HepG2 (cell line): ENCODE data around the gene S100A10. TPM values are rescaled to one million over a fixed set of nuclear protein-coding genes. Genes with fewer than 3 reads are reported as not detected.

Source experiments
- ATAC-seq: fragments of 200-7000 bp; cut with Tn5 transposase; 3 replicates; pipeline ENCODE4 v1.9.1; 2020; ENCODE audit warnings: mild to moderate bottlenecking, moderate library complexity
- BruUV-seq: library from RNA; stranded (reverse); fragments of 400-500 nt; replicated peaks from 2 replicates; lab custom pipeline; 2021; lab: Mats Ljungman, UMichigan
- CTCF ChIA-PET: fragments of 300-600 bp; formaldehyde crosslinking; extraction: SDS; loops from one replicate; lab custom pipeline; 2021; ENCODE audit warnings: low total read pairs, inconsistent platforms, low intra/inter-chr PET ratio; lab: Yijun Ruan, JAX
- POLR2A ChIA-PET: fragments of 350-600 bp; sonication (Branson Sonifier 250); formaldehyde crosslinking; loops from one replicate; lab custom pipeline; 2020; ENCODE audit warnings: antibody characterized with exemption, inconsistent platforms; lab: Yijun Ruan, JAX
- DNase-seq: peaks from one replicate; pipeline ENCODE4 v3.0.0-alpha.2; 2015; ENCODE audit warnings: low spot score
- FAIRE-seq: peaks from 3 replicates; lab custom pipeline; 2011; peaks lifted over from hg19 to GRCh38; lab: Jason Lieb, UNC
- H2AFZ ChIP-seq: one replicate; pipeline ENCODE4 v1.6.1; 2011; ENCODE audit warnings: low read length, inconsistent platforms
- H3K27ac ChIP-seq: fragments of 300-600 bp; 3 replicates; pipeline ENCODE4 v1.8.0; 2011; ENCODE audit warnings: mixed run types, mild to moderate bottlenecking, mixed read lengths, low read length, inconsistent platforms; ENCODE audit not compliant: insufficient read depth; ENCODE audit errors: extremely low read length
- H3K27me3 ChIP-seq, 2 experiments: fragments of 200-600 bp in 1 of 2; 2 replicates in 1 of 2; 3 replicates in 1 of 2; pipeline versions ENCODE4 v1.6.0 to v1.8.0; 2011; ENCODE audit warnings: low read length in 2 of 2, mild to moderate bottlenecking in 2 of 2, moderate library complexity in 2 of 2, inconsistent platforms in 1 of 2; ENCODE audit not compliant: insufficient read depth in 2 of 2, control insufficient read depth in 1 of 2
- H3K36me3 ChIP-seq, 2 experiments: fragments of 200-600 bp in 1 of 2; replicated peaks in 1 of 2; 2 replicates in 1 of 2; 3 replicates in 1 of 2; pipeline versions ENCODE4 v1.5.1 to v1.8.0; 2011; ENCODE audit warnings: low read length in 2 of 2, inconsistent platforms in 1 of 2; ENCODE audit not compliant: insufficient read depth in 2 of 2, control insufficient read depth in 1 of 2
- H3K4me1 ChIP-seq: 2 replicates; pipeline ENCODE4 v1.5.1; 2012; ENCODE audit warnings: low read length, inconsistent platforms; ENCODE audit not compliant: insufficient read depth
- H3K4me2 ChIP-seq: 2 replicates; pipeline ENCODE4 v1.6.0; 2011; ENCODE audit warnings: low read depth, low read length, inconsistent platforms
- H3K4me3 ChIP-seq, 3 experiments: fragments of 200-600 bp in 1 of 3; sonication (generic), shearing (Covaris generic) in 1 of 3; replicated peaks in 1 of 3; 2 replicates each; pipeline ENCODE4 v1.5.1; 2011 to 2016; ENCODE audit warnings: low read length in 3 of 3, inconsistent platforms in 2 of 3, low read depth in 2 of 3, mild to moderate bottlenecking in 2 of 3, control low read depth in 1 of 3, mixed read lengths in 1 of 3; ENCODE audit not compliant: insufficient read depth in 1 of 3
- H3K79me2 ChIP-seq: one replicate; pipeline ENCODE4 v1.6.1; 2011; ENCODE audit warnings: low read length, inconsistent platforms; ENCODE audit not compliant: insufficient read depth
- H3K9ac ChIP-seq: 2 replicates; pipeline ENCODE4 v1.6.0; 2011; ENCODE audit warnings: mild to moderate bottlenecking, low read depth, low read length, inconsistent platforms; ENCODE audit not compliant: insufficient read depth
- H3K9me3 ChIP-seq: 2 replicates; pipeline ENCODE4 v1.5.1; 2012; ENCODE audit warnings: mild to moderate bottlenecking, low read length
- H4K20me1 ChIP-seq: 2 replicates; pipeline ENCODE4 v1.6.0; 2011; ENCODE audit warnings: inconsistent platforms, mild to moderate bottlenecking, low read length, moderate library complexity; ENCODE audit not compliant: insufficient read depth
- JUNB ChIP-seq: sonication (generic); formaldehyde crosslinking; IDR thresholded peaks from 2 replicates; pipeline ENCODE4 v1.8.0; 2022; ENCODE audit warnings: missing genetic modification reagents, mild to moderate bottlenecking, borderline replicate concordance
- RFX1 ChIP-seq: fragments of 450-650 bp; IDR thresholded peaks from 2 replicates; pipeline ENCODE4 v1.6.1; 2017
- ZNF770 ChIP-seq: sonication (generic); formaldehyde crosslinking; IDR thresholded peaks from 2 replicates; pipeline ENCODE4 v1.5.0; 2020; ENCODE audit warnings: mild to moderate bottlenecking, missing genetic modification reagents
- WGBS: methylation state at CpG from one replicate; pipeline ENCODE4 v1.1.6; 2017; ENCODE audit warnings: low lambda C conversion rate; 5-methylcytosine and 5-hydroxymethylcytosine counted together
- in situ Hi-C: cut with HindIII; loops from 2 replicates; pipeline ENCODE4 v1.10.0; 2017; ENCODE audit warnings: low pct_unique_long_range_greater_than_20kb; ENCODE audit not compliant: extremely low pct_ligation_motif_present
- intact Hi-C: fragments of 100-400 bp; cut with micrococcal nuclease; formaldehyde crosslinking; loops from one replicate; pipeline ENCODE4 v1.10.0; 2022; ENCODE audit not compliant: unreplicated experiment
- polyA plus RNA-seq, 8 experiments: library from polyadenylated mRNA; depleted of rRNA in 3 of 8; stranded (reverse) in 7 of 8; unstranded in 1 of 8; fragments of >200 nt; fragmentation: Illumina TruSeq in 4 of 8; extraction: Trizol in 4 of 8; gene quantifications; 2 replicates each; pipeline versions ENCODE4 v1.2.1 to v1.2.3, GENCODE V29; 2011 to 2016; ENCODE audit warnings: low read depth in 4 of 8, missing spikeins in 1 of 8, mixed read lengths in 1 of 8; ENCODE audit not compliant: insufficient read depth in 1 of 8
- total RNA-seq, 5 experiments: library from RNA; depleted of rRNA; stranded (reverse); fragments of >200 nt; fragmentation: Illumina TruSeq; extraction: Trizol; gene quantifications; 2 replicates each; pipeline ENCODE4 v1.2.3, GENCODE V29; 2016; ENCODE audit warnings: low read depth in 1 of 5

Gene S100A10
- total and polyA plus RNA-seq, 2 of the 13 experiments (the other 11 are each of a cell fraction or from before 2014, with no cell fraction given): 16.8 to 28.7 TPM

GRCh38 chr1:151980287-151981177, 13.1 kb downstream of the S100A10 start (continued):
- no peak for TF ChIP-seq ZNF770

GRCh38 chr1:151978922-151979321, 14.7 kb downstream of the S100A10 start:
- H3K79me2 ChIP-seq: no peaks in the 10 kb centered on the region
- POLR2A ChIA-PET: no interaction called here
- in situ Hi-C loops (no loop called here), intact Hi-C loops (no loop called here)
- no peaks in the 10 kb centered on the region for H3K9me3 ChIP-seq
- ATAC-seq (no peak), DNase-seq (no peak), FAIRE-seq (no peak)
- H3K27me3 ChIP-seq: no peaks in the 10 kb centered on the region
- no peak overlapping the region for H3K4me3 ChIP-seq
- peaks cover 8 to 23% of the 10 kb centered on the region in 2 experiments for H3K36me3 ChIP-seq
- no TSS peak for BruUV-seq
- CTCF ChIA-PET: no interaction called here
- H3K4me2 ChIP-seq: no peak overlapping the region
- no peak overlapping the region for H3K27ac ChIP-seq
- no peak for TF ChIP-seq RFX1
- no peak for TF ChIP-seq JUNB (CRISPR knock-in tag)
- H4K20me1 ChIP-seq: no peaks in the 10 kb centered on the region
- 71% methylated on average over 5 of the region's 5 CpGs for WGBS
- H3K9ac ChIP-seq: no peak overlapping the region
- H3K4me1 ChIP-seq: peaks cover 46% of the 10 kb centered on the region
- H2AFZ ChIP-seq: no peak overlapping the region
